ENCODE results near the gene PRICKLE4. TPM values are rescaled to one million over a fixed set of nuclear protein-coding genes. Genes with fewer than 3 reads are reported as not detected.
"Not testable (repeated sequence)": the region's sequence is repeated elsewhere in the genome, so short reads cannot be mapped to it uniquely, and the experiment has no call there.

PRICKLE4 gene
- total RNA-seq, 1 experiment from 2014 or later: 6.4 TPM

DNA sequence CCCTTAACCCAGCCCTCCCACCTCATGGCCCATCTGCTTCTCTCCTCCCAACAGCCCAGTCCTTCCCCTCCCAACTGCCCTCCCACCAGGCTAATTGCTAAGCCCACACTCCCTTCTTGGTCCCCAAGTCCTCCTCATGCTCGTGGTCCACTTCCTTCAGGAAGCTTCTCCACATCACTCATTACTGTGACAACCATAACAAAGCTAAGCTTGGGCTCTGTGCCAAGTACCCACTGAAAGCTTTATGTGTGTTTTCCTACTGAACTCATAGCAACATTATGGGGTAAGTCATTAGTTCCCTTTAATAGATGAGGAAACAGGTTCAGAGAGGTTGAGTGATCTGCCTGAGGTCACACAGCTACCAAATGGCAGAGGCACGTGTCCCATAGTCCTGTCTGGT lies 17.1 kb upstream of the PRICKLE4 start:
- Mint-ChIP-seq H3K27me3 (ENCODE audit: unreplicated experiment) (peaks cover 11% of the 10 kb centered on the region), H3K4me1 (ENCODE audit: low read depth, unreplicated experiment) (peaks cover 18% of the 10 kb centered on the region), H3K27ac (ENCODE audit: unreplicated experiment) (no peak overlapping the region), H3K9me3 (ENCODE audit: low read depth, unreplicated experiment) (no peaks in the 10 kb centered on the region), H3K4me3 (ENCODE audit: low read depth, unreplicated experiment) (no peak overlapping the region), H3K36me3 (ENCODE audit: insufficient read depth, unreplicated experiment) (peaks cover 5% of the 10 kb centered on the region)
- DNase-seq: no peak
- intact Hi-C loops (cut with micrococcal nuclease; ENCODE audit: unreplicated experiment): no loop called here
- CTCF ChIA-PET: no interaction called here
- no peak for TF ChIP-seq CTCF (IDR thresholded peaks at IDR 0.05; ENCODE audit: unreplicated experiment)
- no TSS peak for BruUV-seq (replicated peaks)

DNA sequence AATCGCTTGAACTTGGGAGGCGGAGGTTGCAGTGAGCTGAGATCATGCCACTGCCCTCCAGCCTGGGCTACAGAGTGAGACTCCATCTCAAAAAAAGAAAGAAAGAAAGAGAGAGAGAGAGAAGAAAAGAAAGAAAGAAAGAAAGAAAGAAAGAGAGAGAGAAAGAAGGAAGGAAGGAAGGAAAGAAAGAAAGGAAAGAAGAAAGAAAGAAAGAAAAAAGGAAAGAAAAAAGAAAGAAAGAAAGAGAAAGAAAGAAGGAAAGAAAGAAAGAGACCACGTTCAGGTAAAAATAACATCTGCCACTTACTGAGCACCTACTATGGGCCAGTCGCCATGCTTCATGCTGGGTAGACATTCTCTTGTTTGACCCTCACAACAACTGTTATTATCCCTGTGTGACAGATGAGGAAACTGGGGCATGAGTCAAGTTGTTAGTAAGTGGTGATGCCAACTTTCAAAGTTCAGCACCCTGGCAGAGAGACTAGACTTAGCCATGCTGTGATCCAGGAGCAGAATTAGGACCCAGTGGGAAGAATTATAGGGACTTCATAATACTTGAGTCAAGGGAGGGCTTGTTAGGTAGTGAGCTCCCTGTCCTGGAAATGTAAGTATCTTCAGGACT lies 14.4 kb upstream of the PRICKLE4 start:
- peaks cover 16% of the 10 kb centered on the region for H3K36me3 Mint-ChIP-seq (ENCODE audit: insufficient read depth, unreplicated experiment)
- H3K9me3 Mint-ChIP-seq (ENCODE audit: low read depth, unreplicated experiment); H3K27ac Mint-ChIP-seq (ENCODE audit: unreplicated experiment); H3K4me3 Mint-ChIP-seq (ENCODE audit: low read depth, unreplicated experiment); intact Hi-C loops (cut with micrococcal nuclease; ENCODE audit: unreplicated experiment); DNase-seq; H3K27me3 Mint-ChIP-seq (ENCODE audit: unreplicated experiment); BruUV-seq (replicated peaks): not testable (repeated sequence)
- H3K4me1 Mint-ChIP-seq (ENCODE audit: low read depth, unreplicated experiment): peaks cover 26% of the 10 kb centered on the region
- CTCF ChIA-PET: interaction anchor here (0.9 kb wide), 1 partner anchor 18 kb away, joined by 7 read pairs; no protein-coding TSS in a partner anchor

DNA sequence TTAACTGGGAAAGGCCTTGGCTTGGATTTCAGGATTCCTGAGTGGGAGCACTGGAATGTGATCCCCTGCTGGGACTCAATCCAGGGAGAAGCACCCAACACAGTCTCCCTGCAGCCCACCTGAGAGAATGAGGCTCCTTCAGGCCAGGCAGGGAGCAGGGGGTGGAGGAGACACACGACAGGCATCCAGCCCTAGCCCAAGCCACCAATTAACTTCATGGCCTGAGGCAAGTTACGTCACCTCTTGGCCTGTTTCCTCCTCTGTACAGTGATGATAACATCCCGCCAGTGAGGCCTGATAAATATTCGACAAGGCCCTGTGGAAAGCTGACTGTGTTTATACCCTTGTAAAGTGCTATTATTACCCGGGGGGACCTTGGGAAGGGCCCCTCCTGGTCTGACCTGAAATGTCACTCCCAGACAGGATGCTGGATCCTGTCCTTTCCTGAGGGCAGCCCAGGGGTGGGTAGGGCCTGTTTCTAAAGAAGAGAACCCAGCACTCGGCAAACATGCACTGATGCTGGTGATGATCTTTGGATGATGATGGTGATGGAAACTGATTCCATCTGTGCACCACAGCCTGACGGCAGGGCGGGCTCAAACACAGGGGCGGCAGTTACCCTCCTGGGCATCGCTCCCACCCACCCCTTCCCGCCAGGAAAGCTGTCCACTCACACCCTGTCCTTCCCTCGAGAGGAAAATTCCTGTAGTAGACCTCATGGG lies 13.3 kb upstream of the PRICKLE4 start:
- H3K9me3 Mint-ChIP-seq (ENCODE audit: low read depth, unreplicated experiment): no peaks in the 10 kb centered on the region
- BruUV-seq (replicated peaks): no TSS peak
- TF ChIP-seq CTCF (IDR thresholded peaks at IDR 0.05; ENCODE audit: unreplicated experiment): no peak
- no peak overlapping the region for H3K4me3 Mint-ChIP-seq (ENCODE audit: low read depth, unreplicated experiment)
- DNase-seq: peak; percentile 79
- H3K27ac Mint-ChIP-seq (ENCODE audit: unreplicated experiment): peak overlapping the region; percentile 10
- H3K27me3 Mint-ChIP-seq (ENCODE audit: unreplicated experiment): no peaks in the 10 kb centered on the region
- CTCF ChIA-PET: interaction anchor here (0.7 to 2.0 kb wide), 4 partner anchors 8 to 660 kb away, joined by 3 to 8 read pairs (median 4); partner anchors contain the start of gene TOMM6
- peaks cover 16% of the 10 kb centered on the region for H3K36me3 Mint-ChIP-seq (ENCODE audit: insufficient read depth, unreplicated experiment)
- intact Hi-C loops (cut with micrococcal nuclease; ENCODE audit: unreplicated experiment): no loop called here
- H3K4me1 Mint-ChIP-seq (ENCODE audit: low read depth, unreplicated experiment): peaks cover 26% of the 10 kb centered on the region

GRCh38 chr6:41768545-41769308 lies 11.9 kb upstream of the PRICKLE4 start:
- peaks cover 16% of the 10 kb centered on the region for H3K36me3 Mint-ChIP-seq (ENCODE audit: insufficient read depth, unreplicated experiment)
- CTCF ChIA-PET: interaction anchor here (1.0 to 2.0 kb wide), 2 partner anchors 18 to 401 kb away, joined by 3 to 8 read pairs; partner anchors contain the start of gene TOMM6
- no peak for DNase-seq
- no peaks in the 10 kb centered on the region for H3K9me3 Mint-ChIP-seq (ENCODE audit: low read depth, unreplicated experiment)
- peak overlapping the region; percentile 55 for H3K27ac Mint-ChIP-seq (ENCODE audit: unreplicated experiment)
- peaks cover 26% of the 10 kb centered on the region for H3K4me1 Mint-ChIP-seq (ENCODE audit: low read depth, unreplicated experiment)
- no peak for TF ChIP-seq CTCF (IDR thresholded peaks at IDR 0.05; ENCODE audit: unreplicated experiment)
- no peaks in the 10 kb centered on the region for H3K27me3 Mint-ChIP-seq (ENCODE audit: unreplicated experiment)
- BruUV-seq (replicated peaks): no TSS peak
- H3K4me3 Mint-ChIP-seq (ENCODE audit: low read depth, unreplicated experiment): no peak overlapping the region
- intact Hi-C loops (cut with micrococcal nuclease; ENCODE audit: unreplicated experiment): no loop called here

Measured in Calu3 (cell line).